ENCODE results near the gene TCP10L.
"Not testable (repeated sequence)": the region's sequence is repeated elsewhere in the genome, so short reads cannot be mapped to it uniquely, and the experiment has no call there.

Gene TCP10L

GRCh38 chr21:32534113-32534512, 51.2 kb downstream of the TCP10L start:
- TF ChIP-seq CTCF (IDR thresholded peaks at IDR 0.05; ENCODE audit: insufficient read depth, low read depth, low read length, missing control alignments) = no peak
- no peak for DNase-seq (ENCODE audit: low read depth)
- no peak overlapping the region for H3K4me3 ChIP-seq (ENCODE audit: low read length)

GRCh38 chr21:32533611-32534010, 51.7 kb downstream of the TCP10L start:
- no peak for DNase-seq (ENCODE audit: low read depth)
- no peak overlapping the region for H3K4me3 ChIP-seq (ENCODE audit: low read length)
- TF ChIP-seq CTCF (IDR thresholded peaks at IDR 0.05; ENCODE audit: insufficient read depth, low read depth, low read length, missing control alignments) = no peak

GRCh38 chr21:32533053-32533452, 52.3 kb downstream of the TCP10L start:
- TF ChIP-seq CTCF (IDR thresholded peaks at IDR 0.05; ENCODE audit: insufficient read depth, low read depth, low read length, missing control alignments) = no peak
- H3K4me3 ChIP-seq (ENCODE audit: low read length) = no peak overlapping the region
- DNase-seq (ENCODE audit: low read depth) = no peak

GRCh38 chr21:32532636-32533035, 52.7 kb downstream of the TCP10L start:
- DNase-seq (ENCODE audit: low read depth) = no peak
- no peak for TF ChIP-seq CTCF (IDR thresholded peaks at IDR 0.05; ENCODE audit: insufficient read depth, low read depth, low read length, missing control alignments)
- H3K4me3 ChIP-seq (ENCODE audit: low read length) = no peak overlapping the region

GRCh38 chr21:32531561-32531960, 53.8 kb downstream of the TCP10L start:
- H3K4me3 ChIP-seq (ENCODE audit: low read length) = not testable (repeated sequence)
- DNase-seq (ENCODE audit: low read depth) = peak; percentile 39

GRCh38 chr21:32530809-32531208, 54.5 kb downstream of the TCP10L start:
- DNase-seq (ENCODE audit: low read depth); H3K4me3 ChIP-seq (ENCODE audit: low read length): not testable (repeated sequence)

- H3K4me3 ChIP-seq (ENCODE audit: low read length) = no peak overlapping the region
- DNase-seq (ENCODE audit: low read depth) = peak; percentile 27
- no peak for TF ChIP-seq CTCF (IDR thresholded peaks at IDR 0.05; ENCODE audit: insufficient read depth, low read depth, low read length, missing control alignments)
Measured at GRCh38 chr21:32529679-32530078, 55.6 kb downstream of the TCP10L start.

GRCh38 chr21:32525282-32525681, 60.0 kb downstream of the TCP10L start:
- no peak overlapping the region for H3K4me3 ChIP-seq (ENCODE audit: low read length)
- no peak for TF ChIP-seq CTCF (IDR thresholded peaks at IDR 0.05; ENCODE audit: insufficient read depth, low read depth, low read length, missing control alignments)
- DNase-seq (ENCODE audit: low read depth) = no peak

Measured in epithelial cell of esophagus (primary cell).